Activated naive CD8-positive, alpha-beta T cell (primary cell): ENCODE measurements around the gene DENND1C.

Experiments used
- H3K27ac Mint-ChIP-seq: one replicate; pipeline ENCODE4 v1.8.0; 2021; ENCODE audit warnings: mixed read lengths
- H3K27me3 Mint-ChIP-seq: one replicate; pipeline ENCODE4 v1.8.0; 2021; ENCODE audit warnings: mixed read lengths
- H3K36me3 Mint-ChIP-seq: one replicate; pipeline ENCODE4 v1.8.0; 2021; ENCODE audit warnings: mixed read lengths
- H3K4me1 Mint-ChIP-seq: one replicate; pipeline ENCODE4 v1.8.0; 2021; ENCODE audit warnings: low read depth, mixed read lengths
- H3K4me3 Mint-ChIP-seq: one replicate; pipeline ENCODE4 v1.8.0; 2021; ENCODE audit warnings: mild to moderate bottlenecking, mixed read lengths
- H3K9me3 Mint-ChIP-seq: one replicate; pipeline ENCODE4 v1.8.0; 2021; ENCODE audit warnings: low read depth, mixed read lengths

The DENND1C gene

DNA sequence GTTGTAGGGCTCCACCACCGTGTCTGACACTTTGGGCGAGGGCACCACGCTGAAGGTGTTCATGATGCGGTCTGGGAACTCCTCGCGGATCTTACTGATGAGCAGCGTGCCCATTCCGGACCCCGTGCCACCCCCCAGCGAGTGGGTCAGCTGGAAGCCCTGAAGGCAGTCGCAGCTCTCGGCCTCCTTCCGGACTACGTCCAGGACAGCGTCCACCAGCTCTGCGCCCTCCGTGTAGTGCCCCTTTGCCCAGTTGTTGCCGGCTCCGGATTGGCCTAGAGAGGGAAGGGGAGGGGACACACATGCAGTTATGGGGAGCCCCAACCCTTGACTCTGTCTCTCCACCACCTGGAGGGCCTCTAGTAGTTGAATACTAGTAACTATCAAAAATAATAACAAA, 14.4 kb upstream of the DENND1C start:
- H3K4me3 Mint-ChIP-seq, result no peak overlapping the region
- H3K36me3 Mint-ChIP-seq, result peaks cover 4% of the 10 kb centered on the region
- no peaks in the 10 kb centered on the region for H3K27me3 Mint-ChIP-seq

DNA sequence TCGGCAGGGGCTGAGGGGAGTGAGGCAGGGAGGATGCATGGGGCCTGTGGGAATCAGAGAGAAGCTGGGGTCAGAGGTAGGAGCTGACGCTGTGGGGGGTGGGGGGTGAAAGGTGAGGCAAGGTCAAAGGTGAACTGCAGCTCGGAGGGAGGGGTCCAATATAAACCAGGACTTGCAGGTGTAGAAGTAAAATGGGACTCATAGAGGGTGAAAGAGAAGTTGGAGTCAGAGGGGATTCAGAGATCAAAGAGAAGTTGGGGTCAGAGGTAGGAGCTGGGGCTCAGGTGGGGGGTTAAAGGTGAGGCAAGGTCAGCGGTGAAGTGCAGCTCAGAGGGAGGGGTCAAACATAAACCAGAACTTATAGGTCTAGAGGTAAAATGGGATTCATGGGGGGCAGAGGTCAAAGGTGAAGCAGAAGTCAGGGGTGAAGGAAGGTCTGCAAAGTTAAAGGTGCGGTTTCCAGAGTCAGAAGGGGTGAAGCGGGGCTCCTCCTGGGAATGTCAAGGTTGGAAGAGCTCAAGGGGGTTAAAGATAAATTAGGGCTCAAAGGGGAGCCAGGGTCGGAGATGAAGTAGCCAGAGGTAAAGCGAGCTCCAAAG, 12.9 kb upstream of the DENND1C start:
- peaks cover 2% of the 10 kb centered on the region for H3K4me1 Mint-ChIP-seq
- H3K27me3 Mint-ChIP-seq, result no peaks in the 10 kb centered on the region
- H3K4me3 Mint-ChIP-seq, result no peak overlapping the region
- no peak overlapping the region for H3K27ac Mint-ChIP-seq
- H3K9me3 Mint-ChIP-seq, result no peaks in the 10 kb centered on the region
- H3K36me3 Mint-ChIP-seq, result peaks cover 4% of the 10 kb centered on the region

More for the DNA sequence above, 14.4 kb upstream of the DENND1C start:
- Mint-ChIP-seq H3K9me3 (no peaks in the 10 kb centered on the region), H3K4me1 (peaks cover 4% of the 10 kb centered on the region), H3K27ac (no peak overlapping the region)

DNA sequence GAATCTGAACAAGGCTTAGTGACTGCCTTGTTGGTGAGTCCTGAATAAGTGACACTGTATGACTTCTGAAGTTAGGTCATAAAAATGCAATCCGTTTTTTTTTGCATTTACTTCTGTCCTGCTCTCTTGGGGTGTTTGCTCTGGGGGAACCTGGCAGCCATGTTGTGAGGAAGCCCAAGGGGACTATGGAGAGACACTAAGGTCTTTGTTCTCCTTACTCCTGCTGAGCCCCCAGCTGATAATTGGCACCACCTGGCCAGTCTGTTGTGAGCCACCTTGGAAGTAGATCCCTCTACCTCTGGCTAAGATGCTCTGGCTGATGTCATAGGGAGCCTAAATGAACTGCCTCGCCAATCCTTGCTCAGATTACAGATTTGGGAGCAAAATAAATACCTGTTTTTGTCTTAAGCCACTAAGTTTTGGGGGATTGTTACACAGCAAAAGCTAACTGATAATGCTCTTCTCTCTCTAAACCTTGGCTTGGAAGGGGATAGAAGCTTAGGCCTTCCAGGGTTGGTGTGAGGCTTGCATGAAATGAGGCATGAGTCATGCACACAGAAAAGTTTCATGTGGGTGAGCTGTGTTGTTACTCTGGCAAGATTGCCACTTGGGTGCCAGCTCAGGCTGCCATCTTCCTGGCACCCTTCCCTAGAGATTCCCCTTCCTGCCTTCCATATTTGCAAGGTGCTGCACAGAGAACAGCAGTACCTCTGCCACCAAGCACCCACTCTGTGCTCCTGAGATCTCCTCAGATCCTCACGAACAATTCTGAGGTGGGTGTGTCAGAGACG, 10.4 kb upstream of the DENND1C start:
- H3K4me1 Mint-ChIP-seq, result no peaks in the 10 kb centered on the region
- no peak overlapping the region for H3K27ac Mint-ChIP-seq
- no peaks in the 10 kb centered on the region for H3K27me3 Mint-ChIP-seq
- H3K4me3 Mint-ChIP-seq, result no peak overlapping the region
- H3K36me3 Mint-ChIP-seq, result peaks cover 4% of the 10 kb centered on the region
- no peaks in the 10 kb centered on the region for H3K9me3 Mint-ChIP-seq

DNA sequence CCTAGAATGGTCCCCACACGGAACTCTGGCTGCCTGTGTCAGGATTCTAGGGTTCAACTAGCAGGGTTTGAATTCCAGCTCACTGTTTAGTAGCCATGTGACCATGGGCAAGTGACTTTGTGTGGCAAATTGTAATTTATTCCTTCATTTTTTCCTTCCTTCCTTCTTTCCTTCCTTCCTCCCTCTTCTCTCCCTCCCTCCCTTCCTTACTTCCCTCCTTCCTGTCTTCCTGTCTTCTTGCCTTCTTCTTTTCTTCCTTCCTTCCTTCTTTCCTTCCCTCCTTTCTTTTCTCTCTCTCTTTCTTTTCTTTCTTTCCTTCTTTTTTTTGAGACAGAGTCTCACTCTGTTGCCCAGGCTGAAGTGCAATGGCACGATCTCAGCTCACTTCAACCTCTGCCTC, 8.5 kb upstream of the DENND1C start:
- no peak overlapping the region for H3K27ac Mint-ChIP-seq
- peak overlapping the region; percentile 40 for H3K4me3 Mint-ChIP-seq
- H3K36me3 Mint-ChIP-seq, result peaks cover 4% of the 10 kb centered on the region

DNA sequence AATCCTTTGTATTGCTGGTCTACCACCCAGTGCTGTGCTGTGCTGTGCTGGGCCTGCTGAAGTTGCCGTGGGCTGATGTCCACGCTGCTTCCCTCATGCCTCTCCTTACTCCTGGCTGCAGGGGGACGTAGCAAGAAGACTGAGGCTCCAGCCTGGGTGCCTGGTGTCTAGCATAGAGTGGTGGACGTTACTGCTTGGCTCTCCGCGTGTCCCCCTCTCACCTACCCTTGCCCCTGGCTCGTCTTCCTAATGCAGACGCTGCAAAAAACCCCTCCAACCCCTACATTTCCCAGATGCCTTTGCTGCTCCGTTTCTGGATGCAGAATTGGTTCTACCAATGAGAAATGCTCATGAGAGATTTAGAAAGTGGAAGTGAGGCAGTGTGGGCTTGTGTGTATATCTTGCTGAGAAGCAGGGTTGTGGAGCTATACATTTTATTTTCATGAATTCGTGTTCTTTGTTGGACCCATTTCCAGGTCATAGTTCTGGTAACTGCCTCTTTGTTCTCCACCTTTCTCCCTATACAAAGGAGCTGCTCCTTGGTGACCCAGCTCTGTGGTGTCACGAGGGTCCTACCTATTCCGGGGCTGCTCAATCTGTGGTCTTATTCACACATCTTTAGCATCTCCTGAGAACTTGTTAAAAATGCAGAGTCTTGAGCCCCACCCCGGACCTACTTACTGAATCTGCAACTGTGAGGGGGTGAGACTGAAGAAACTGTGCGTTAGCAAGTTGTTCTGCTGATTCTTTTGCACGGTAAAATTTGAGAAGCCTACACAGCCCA, 7.9 kb upstream of the DENND1C start:
- H3K4me1 Mint-ChIP-seq, result no peaks in the 10 kb centered on the region
- no peaks in the 10 kb centered on the region for H3K27me3 Mint-ChIP-seq
- H3K9me3 Mint-ChIP-seq, result no peaks in the 10 kb centered on the region
- H3K27ac Mint-ChIP-seq, result no peak overlapping the region
- H3K36me3 Mint-ChIP-seq, result peaks cover 1% of the 10 kb centered on the region
- H3K4me3 Mint-ChIP-seq, result peak overlapping the region; percentile 40

More for the DNA sequence above, 8.5 kb upstream of the DENND1C start:
- H3K4me1 Mint-ChIP-seq, result no peaks in the 10 kb centered on the region
- no peaks in the 10 kb centered on the region for H3K27me3 Mint-ChIP-seq
- H3K9me3 Mint-ChIP-seq, result no peaks in the 10 kb centered on the region

DNA sequence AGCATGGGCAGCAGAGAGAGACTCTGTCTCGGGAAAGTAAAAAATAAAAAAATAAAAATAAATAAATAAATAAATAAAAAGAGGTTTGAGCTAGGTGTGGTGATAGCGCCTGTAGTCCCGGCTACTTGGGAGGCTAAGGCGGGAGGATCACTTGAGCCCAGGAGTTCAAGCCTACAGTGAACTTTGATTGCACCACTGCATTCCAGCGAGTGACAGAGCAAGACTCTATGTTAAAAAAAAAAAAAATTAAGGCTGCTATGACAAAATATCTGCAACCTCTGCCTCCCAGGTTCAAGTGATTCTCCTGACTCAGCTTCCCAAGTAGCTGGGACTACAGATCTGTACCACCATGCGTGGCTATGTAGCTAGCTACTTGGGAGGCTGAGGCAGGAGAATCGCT, 3.2 kb upstream of the DENND1C start:
- Mint-ChIP-seq H3K36me3 (no peaks in the 10 kb centered on the region), H3K4me3 (no peak overlapping the region), H3K9me3 (no peaks in the 10 kb centered on the region), H3K27me3 (no peaks in the 10 kb centered on the region), H3K4me1 (peaks cover 29% of the 10 kb centered on the region), H3K27ac (no peak overlapping the region)

DNA sequence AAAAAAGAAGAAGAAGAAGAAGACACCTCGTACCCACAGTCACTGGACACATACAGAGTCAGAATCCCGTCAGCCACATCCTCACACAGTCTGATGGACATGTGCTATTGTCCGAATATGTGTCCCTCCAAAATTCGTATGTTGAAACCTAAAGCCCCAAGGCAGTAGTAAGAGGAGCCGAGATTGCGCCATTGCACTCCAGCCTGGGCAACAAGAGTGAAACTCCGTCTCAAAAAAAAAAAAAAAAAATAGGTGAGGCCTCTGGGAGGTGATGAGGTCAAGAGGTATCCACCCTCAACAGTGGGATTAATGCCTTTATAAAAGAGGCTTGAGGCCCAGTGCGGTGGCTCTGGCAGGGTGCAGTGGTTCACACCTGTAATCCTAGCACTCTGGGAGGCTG, 2.6 kb upstream of the DENND1C start:
- no peaks in the 10 kb centered on the region for H3K9me3 Mint-ChIP-seq
- H3K27me3 Mint-ChIP-seq, result no peaks in the 10 kb centered on the region
- H3K27ac Mint-ChIP-seq, result no peak overlapping the region
- peaks cover 33% of the 10 kb centered on the region for H3K4me1 Mint-ChIP-seq
- H3K4me3 Mint-ChIP-seq, result no peak overlapping the region
- no peaks in the 10 kb centered on the region for H3K36me3 Mint-ChIP-seq

DNA sequence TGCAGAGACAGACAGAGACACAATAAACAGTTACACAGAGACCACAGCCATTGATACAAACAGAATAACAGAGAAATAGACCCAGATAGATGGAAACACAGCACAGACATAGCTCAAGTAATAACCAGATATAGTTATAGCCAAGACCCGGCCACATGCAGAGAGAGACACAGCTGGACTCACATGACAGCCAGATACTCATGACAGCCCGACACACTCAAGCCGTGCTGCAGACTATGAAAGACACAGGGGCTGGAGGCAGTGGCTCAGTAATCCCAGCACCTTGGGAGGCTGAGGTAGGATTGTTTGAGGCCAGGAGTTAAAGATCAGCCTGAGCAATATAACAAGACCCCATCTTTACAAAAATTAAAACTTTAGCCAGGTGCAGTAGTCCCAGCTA, 1.6 kb upstream of the DENND1C start:
- Mint-ChIP-seq H3K36me3 (no peaks in the 10 kb centered on the region), H3K27ac (peak overlapping the region; percentile 50), H3K4me3 (peak overlapping the region; percentile 57), H3K9me3 (no peaks in the 10 kb centered on the region), H3K27me3 (no peaks in the 10 kb centered on the region), H3K4me1 (peaks cover 33% of the 10 kb centered on the region)

DNA sequence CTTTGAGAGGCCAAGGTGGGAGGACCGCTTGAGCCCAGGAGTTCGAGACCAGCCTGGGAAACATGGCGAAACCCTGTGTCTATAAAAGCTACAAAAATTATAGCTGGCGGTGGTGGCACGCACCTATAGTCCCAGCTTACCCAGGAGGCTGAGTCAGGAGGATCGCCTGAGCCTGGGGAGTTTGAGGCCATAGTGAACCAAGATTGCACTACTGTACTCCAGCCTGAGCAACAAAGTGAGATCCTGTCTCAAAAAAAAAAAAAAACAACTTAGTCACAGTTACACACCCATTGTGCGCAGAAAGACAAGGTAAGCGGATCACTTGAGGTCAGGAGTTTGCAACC, 728 bp upstream of the DENND1C start:
- H3K27ac Mint-ChIP-seq, result peak overlapping the region; percentile 97
- peaks cover 33% of the 10 kb centered on the region for H3K4me1 Mint-ChIP-seq
- no peaks in the 10 kb centered on the region for H3K36me3 Mint-ChIP-seq
- peak overlapping the region; percentile 100 for H3K4me3 Mint-ChIP-seq
- no peaks in the 10 kb centered on the region for H3K9me3 Mint-ChIP-seq
- no peaks in the 10 kb centered on the region for H3K27me3 Mint-ChIP-seq

DNA sequence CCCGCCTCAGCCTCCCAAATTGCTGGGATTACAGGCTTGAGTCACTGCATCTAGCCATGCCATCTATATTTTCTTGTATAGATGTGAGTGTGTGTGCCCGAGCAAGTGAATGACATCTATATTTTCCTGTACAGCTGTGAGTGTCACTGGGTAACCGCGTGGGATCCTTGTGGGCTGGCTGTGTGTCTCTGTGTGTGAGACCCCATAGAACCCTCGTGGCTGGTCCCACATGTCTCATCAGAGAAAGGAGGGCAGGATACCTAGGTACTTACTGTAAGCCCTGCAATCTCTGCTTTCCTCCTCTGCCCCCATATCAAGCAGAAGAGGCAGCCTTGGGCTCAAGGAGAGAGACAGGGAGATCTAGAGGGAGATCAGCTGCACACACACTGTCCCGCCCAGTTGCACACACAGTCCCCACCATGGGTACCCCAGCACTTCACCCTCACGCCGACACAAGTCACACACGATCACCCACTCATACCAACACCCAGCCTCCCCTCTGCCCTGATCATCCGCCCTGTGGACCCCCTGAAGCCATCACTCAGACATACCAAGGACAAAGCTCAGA, 655 bp downstream of the DENND1C start:
- H3K27ac Mint-ChIP-seq, result peak overlapping the region; percentile 97
- H3K4me3 Mint-ChIP-seq, result peak overlapping the region; percentile 100
- H3K27me3 Mint-ChIP-seq, result no peaks in the 10 kb centered on the region
- no peaks in the 10 kb centered on the region for H3K36me3 Mint-ChIP-seq
- H3K4me1 Mint-ChIP-seq, result peaks cover 35% of the 10 kb centered on the region
- H3K9me3 Mint-ChIP-seq, result no peaks in the 10 kb centered on the region

DNA sequence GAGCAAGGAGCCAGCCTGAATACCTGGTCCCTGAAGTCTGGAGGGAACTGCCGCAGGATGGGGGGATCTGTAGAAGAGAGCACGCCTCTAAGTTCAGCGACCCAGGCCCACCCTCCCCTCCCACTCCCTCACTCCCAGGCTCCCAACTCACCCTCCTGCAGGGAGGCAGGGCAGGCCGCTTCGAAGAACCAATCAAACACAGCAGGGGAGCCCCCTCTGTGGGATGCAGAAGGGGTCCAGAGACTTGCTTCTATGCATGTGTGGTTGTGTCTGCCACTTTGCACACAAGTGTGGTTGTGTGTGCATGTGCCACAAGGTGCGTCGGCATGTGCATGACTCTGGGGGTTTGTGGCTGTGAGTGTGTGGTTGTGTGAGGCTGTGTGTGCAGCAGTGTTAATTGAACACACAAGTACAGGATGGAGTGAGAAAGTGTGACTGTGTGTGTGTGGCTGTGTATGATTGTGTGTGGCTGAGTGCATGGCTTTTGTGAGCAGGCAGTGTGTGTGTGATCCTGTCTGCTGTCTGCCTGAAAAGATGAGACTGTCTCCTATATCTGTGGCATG, 1.7 kb downstream of the DENND1C start:
- H3K27ac Mint-ChIP-seq, result peak overlapping the region; percentile 97

DNA sequence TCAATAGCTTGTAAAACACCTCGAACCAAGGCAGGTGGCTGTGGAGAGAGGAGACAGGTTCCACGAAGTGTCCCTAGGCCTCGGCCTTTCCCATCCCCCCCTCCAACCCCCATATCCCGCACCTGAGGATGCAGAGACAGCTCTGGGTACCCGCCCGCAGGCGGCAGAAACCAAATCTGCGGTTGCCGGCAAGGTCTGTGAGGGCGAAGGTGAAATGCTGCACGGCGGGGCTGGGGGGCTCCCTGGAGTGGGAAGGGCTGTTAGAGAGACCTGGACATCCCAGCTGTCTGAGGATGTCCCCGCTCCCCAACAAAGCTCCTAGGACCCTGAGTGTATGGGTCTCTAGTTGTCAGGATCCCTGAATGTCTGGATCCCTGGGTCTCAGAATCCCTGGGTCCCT, 2.8 kb downstream of the DENND1C start:
- Mint-ChIP-seq H3K27me3 (no peaks in the 10 kb centered on the region), H3K36me3 (no peaks in the 10 kb centered on the region), H3K27ac (no peak overlapping the region), H3K4me1 (peaks cover 36% of the 10 kb centered on the region), H3K9me3 (no peaks in the 10 kb centered on the region), H3K4me3 (no peak overlapping the region)

More for the DNA sequence above, 1.7 kb downstream of the DENND1C start:
- Mint-ChIP-seq H3K36me3 (no peaks in the 10 kb centered on the region), H3K4me3 (peak overlapping the region; percentile 100), H3K4me1 (peaks cover 36% of the 10 kb centered on the region), H3K27me3 (no peaks in the 10 kb centered on the region), H3K9me3 (no peaks in the 10 kb centered on the region)

DNA sequence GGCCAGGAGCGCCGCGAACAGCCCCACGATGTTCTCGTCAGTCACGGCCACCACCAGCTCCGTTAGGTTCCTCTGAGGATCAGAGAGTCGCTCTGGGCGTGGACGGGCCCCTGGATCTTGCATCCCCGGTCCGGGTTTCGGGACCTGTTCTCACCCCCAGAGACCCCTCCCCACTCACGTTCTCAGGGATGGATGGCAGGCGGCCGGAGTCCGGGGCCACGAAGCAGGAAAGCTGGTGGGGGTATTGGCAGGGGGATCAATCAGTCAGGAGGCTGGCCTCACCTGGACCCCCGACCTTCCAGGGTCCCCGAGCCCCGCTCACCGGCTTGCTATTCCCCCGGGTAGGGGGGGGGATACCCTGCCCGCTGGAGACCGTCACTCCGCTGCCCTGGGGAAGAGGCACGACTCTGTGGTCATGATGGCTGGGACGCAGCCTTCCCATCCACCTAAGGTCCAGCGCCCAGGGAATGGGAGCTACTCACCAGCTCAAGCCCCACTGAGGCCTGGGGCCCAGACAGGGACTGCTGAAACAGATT, 4.6 kb downstream of the DENND1C start:
- H3K36me3 Mint-ChIP-seq, result no peaks in the 10 kb centered on the region
- H3K27me3 Mint-ChIP-seq, result no peaks in the 10 kb centered on the region
- no peak overlapping the region for H3K27ac Mint-ChIP-seq
- no peak overlapping the region for H3K4me3 Mint-ChIP-seq
- H3K4me1 Mint-ChIP-seq, result peaks cover 25% of the 10 kb centered on the region
- no peaks in the 10 kb centered on the region for H3K9me3 Mint-ChIP-seq

DNA sequence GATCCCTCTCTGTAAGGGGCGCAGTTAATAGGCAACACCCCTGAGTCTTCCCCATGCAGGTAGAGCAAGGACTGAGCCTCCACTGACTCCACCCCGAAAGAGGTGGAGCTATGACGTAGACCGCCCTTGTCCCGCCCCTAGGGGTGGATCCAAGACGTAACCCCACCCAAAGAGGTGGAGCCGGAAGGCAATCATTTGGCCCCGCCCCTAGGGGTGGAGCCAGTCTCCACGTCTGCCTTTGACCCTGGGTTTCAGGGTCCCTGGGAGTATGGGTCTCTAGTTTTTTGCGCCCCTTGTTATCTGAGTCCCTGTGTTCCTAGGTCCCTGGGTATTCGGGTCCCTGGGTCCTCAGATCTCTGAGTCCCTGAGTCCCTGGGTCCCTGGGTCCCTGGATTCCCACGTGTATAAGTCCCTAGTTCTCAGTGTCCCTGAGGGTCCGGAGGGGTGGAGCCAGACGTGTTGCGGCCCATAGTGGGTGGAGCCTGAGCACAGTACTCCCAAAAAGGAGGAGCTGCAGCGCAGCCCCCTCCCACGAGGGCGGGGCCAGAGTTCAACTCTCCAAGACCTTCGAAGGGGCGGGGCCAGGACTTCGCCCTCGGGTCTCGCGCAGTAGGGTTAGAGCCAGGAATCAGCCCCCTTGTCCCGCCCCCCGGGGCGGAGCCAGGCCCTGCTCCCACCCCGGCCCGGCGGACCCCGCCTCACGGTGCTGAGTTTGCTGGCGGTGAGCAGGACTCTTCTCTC, 5.3 kb downstream of the DENND1C start:
- no peaks in the 10 kb centered on the region for H3K9me3 Mint-ChIP-seq
- H3K4me1 Mint-ChIP-seq, result peaks cover 21% of the 10 kb centered on the region
- H3K4me3 Mint-ChIP-seq, result no peak overlapping the region
- H3K36me3 Mint-ChIP-seq, result no peaks in the 10 kb centered on the region
- no peak overlapping the region for H3K27ac Mint-ChIP-seq
- H3K27me3 Mint-ChIP-seq, result no peaks in the 10 kb centered on the region
